B cell (primary cell): ENCODE data around the gene MGAT2. TPM values are rescaled to one million over a fixed set of nuclear protein-coding genes. Genes with fewer than 3 reads are reported as not detected.

Source experiments
- ATAC-seq: fragments of 200-7000 bp; cut with Tn5 transposase; one replicate; pipeline ENCODE4 v1.10.0; 2021; ENCODE audit warnings: low read depth, mild to moderate bottlenecking, moderate number of reproducible peaks, moderate library complexity
- CTCF ChIA-PET: fragments of 350-600 bp; sonication (Branson Sonifier 250); formaldehyde crosslinking; loops from one replicate; lab custom pipeline; 2021; ENCODE audit warnings: antibody characterized with exemption, inconsistent platforms; lab: Charles Lee
- POLR2A ChIA-PET: fragments of 350-600 bp; sonication (Branson Sonifier 250); formaldehyde crosslinking; loops from one replicate; lab custom pipeline; 2021; ENCODE audit warnings: antibody characterized with exemption; lab: Charles Lee
- DNase-seq: peaks from one replicate; pipeline ENCODE4 v3.0.0; 2013
- H2AFZ ChIP-seq: 2 replicates; pipeline ENCODE4 v1.6.1; 2012; ENCODE audit warnings: mild to moderate bottlenecking, low read depth, low read length; ENCODE audit not compliant: insufficient read depth, poor library complexity, severe bottlenecking
- H3K27ac ChIP-seq, 2 donors: 1 replicate in 1 of 2; 2 replicates in 1 of 2; pipeline ENCODE4 v1.5.1; 2012 to 2013; ENCODE audit warnings: low read length in 2 of 2, mild to moderate bottlenecking in 2 of 2, moderate library complexity in 1 of 2
- H3K27me3 ChIP-seq, 4 experiments: fragments of 200-600 bp in 1 of 4; sonication (generic) in 1 of 4; replicated peaks in 1 of 4; 1 replicate in 2 of 4; 2 replicates in 2 of 4; pipeline versions ENCODE4 v1.6.1 to v1.7.0; 2013 to 2016; ENCODE audit warnings: low read length in 3 of 4, mild to moderate bottlenecking in 2 of 4, mixed read lengths in 1 of 4, moderate library complexity in 1 of 4; ENCODE audit not compliant: insufficient read depth in 4 of 4, control insufficient read depth in 3 of 4; ENCODE audit errors: control extremely low read depth in 1 of 4
- H3K36me3 ChIP-seq, 2 experiments: replicated peaks in 1 of 2; 1 replicate in 1 of 2; 2 replicates in 1 of 2; pipeline versions ENCODE4 v1.6.1 to v1.7.1; 2013; ENCODE audit warnings: low read length in 1 of 2; ENCODE audit not compliant: insufficient read depth in 2 of 2, control insufficient read depth in 1 of 2; ENCODE audit errors: control extremely low read depth in 1 of 2, extremely low read depth in 1 of 2
- H3K4me1 ChIP-seq, 2 donors: fragments of 200-600 bp in 1 of 2; sonication (generic) in 1 of 2; 1 replicate in 1 of 2; 2 replicates in 1 of 2; pipeline versions ENCODE4 v1.5.1 to v1.6.1; 2013 to 2017; ENCODE audit warnings: low read length in 2 of 2; ENCODE audit not compliant: control insufficient read depth in 2 of 2, insufficient read depth in 2 of 2
- H3K4me2 ChIP-seq: replicated peaks from 2 replicates; pipeline ENCODE3; 2012; ENCODE audit warnings: mild to moderate bottlenecking, low read depth, low read length; ENCODE audit not compliant: poor library complexity, severe bottlenecking
- H3K4me3 ChIP-seq, 5 experiments: fragments of 200-600 bp in 1 of 5; sonication (generic) in 1 of 5; 1 replicate in 3 of 5; 2 replicates in 2 of 5; pipeline versions ENCODE4 v1.5.1 to v1.7.0; 2011 to 2016; ENCODE audit warnings: low read length in 4 of 5, mild to moderate bottlenecking in 4 of 5, low read depth in 2 of 5, control low read depth in 1 of 5, moderate library complexity in 1 of 5; ENCODE audit not compliant: insufficient read depth in 1 of 5; ENCODE audit errors: control extremely low read depth in 1 of 5, extremely low read depth in 1 of 5
- H3K79me2 ChIP-seq: fragments of 200-600 bp; sonication (generic); one replicate; pipeline ENCODE4 v1.6.0; 2016; ENCODE audit warnings: low read length; ENCODE audit not compliant: control insufficient read depth, insufficient read depth
- H3K9ac ChIP-seq: fragments of 200-600 bp; sonication (generic); 2 replicates; pipeline ENCODE4 v1.6.1; 2017; ENCODE audit warnings: mild to moderate bottlenecking, low read length, moderate library complexity
- H3K9me3 ChIP-seq, 3 donors: one replicate each; pipeline versions ENCODE4 v1.6.1 to v1.7.1; 2013; ENCODE audit warnings: low read length in 2 of 3; ENCODE audit not compliant: control insufficient read depth in 2 of 3, insufficient read depth in 1 of 3; ENCODE audit errors: control extremely low read depth in 1 of 3
- H4K20me1 ChIP-seq: 2 replicates; pipeline ENCODE4 v1.6.0; 2012; ENCODE audit warnings: mild to moderate bottlenecking, low read length; ENCODE audit not compliant: insufficient read depth, control insufficient read depth, poor library complexity, severe bottlenecking
- H3K27ac Mint-ChIP-seq: one replicate; pipeline ENCODE4 v1.8.0; 2021; ENCODE audit warnings: mixed read lengths
- H3K27me3 Mint-ChIP-seq: one replicate; pipeline ENCODE4 v1.8.0; 2021; ENCODE audit warnings: mixed read lengths
- H3K4me1 Mint-ChIP-seq: one replicate; pipeline ENCODE4 v1.8.0; 2021; ENCODE audit warnings: mixed read lengths
- H3K4me3 Mint-ChIP-seq: one replicate; pipeline ENCODE4 v1.8.0; 2021; ENCODE audit warnings: mixed read lengths
- H3K9me3 Mint-ChIP-seq: one replicate; pipeline ENCODE4 v1.8.0; 2022; ENCODE audit warnings: mixed read lengths; ENCODE audit not compliant: insufficient read depth
- EZH2 ChIP-seq: IDR thresholded peaks from 2 replicates; pipeline ENCODE4 v1.6.1; 2012; ENCODE audit warnings: borderline replicate concordance, low read depth, mild to moderate bottlenecking, moderate library complexity, low read length; ENCODE audit not compliant: insufficient read depth, poor library complexity, severe bottlenecking
- WGBS: methylation state at CpG from one replicate; pipeline ENCODE4 v1.1.5; 2013; ENCODE audit warnings: missing lambda C conversion rate; ENCODE audit not compliant: insufficient coverage; 5-methylcytosine and 5-hydroxymethylcytosine counted together
- intact Hi-C: fragments of 100-400 bp; cut with micrococcal nuclease; formaldehyde crosslinking; loops from one replicate; pipeline ENCODE4 v1.10.0; 2022
- polyA plus RNA-seq: library from polyadenylated mRNA; depleted of rRNA; stranded (reverse); fragments of >200 nt; gene quantifications from 2 replicates; pipeline ENCODE4 v1.2.3, GENCODE V29; 2012
- total RNA-seq, 2 donors: library from RNA; stranded (reverse); fragments of 120-200 nt in 1 of 2; gene quantifications; 1 replicate in 1 of 2; 2 replicates in 1 of 2; pipeline versions ENCODE4 v1.2.3 to v1.2.4, GENCODE V29; 2013 to 2022
- TF ChIP-seq, protein P1 (sequence below): fragments of 200-600 bp; IDR thresholded peaks from one replicate; pipeline ENCODE4 v1.8.0; 2022; ENCODE audit warnings: antibody characterized with exemption, mild to moderate bottlenecking

The MGAT2 gene
- total and polyA plus RNA-seq, 2 donors (not counting 1 experiment from before 2014, with no cell fraction given): 12.3 to 39.9 TPM

DNA sequence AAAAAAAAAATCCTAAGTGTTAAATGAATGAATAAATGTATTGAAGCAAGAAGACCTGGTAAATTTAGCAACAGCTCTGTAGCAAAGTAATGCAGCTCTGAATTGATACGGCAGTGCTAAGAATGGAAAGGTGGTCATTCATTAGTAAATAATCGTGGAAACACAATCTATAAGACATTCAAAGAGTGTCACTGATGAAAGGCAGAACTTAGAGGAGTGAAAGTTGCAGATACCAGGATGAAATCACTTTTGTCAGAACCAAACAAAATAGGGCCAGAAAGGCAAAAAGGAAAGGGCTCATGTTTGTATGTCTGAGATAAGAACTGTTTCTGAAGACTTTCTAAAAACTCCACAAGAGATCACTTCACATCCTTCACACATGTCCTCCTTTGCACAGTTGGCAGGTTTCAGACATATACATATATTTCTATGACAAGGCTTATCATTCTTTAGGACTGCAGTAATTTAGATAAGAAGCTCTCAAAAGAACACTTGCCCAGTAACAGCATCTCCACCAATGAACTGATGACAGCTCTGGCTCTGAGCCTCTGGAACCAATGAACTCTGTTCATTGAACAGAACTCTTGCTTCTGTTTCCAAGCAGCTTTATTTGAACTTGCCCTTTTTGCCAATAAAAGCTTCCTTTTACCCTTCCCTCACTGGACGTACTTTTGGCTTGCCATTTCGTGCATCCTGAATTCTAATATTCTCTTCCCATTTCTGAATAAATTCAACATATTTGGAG is 26.1 kb upstream of the MGAT2 start:
- ATAC-seq: no peak
- Histone ChIP-seq H3K4me1 (peaks cover 32 to 40% of the 10 kb centered on the region in 2 donors), H4K20me1 (no peaks in the 10 kb centered on the region), H3K4me3 (no peak overlapping the region), H3K27ac (peak overlapping the region; percentile 64 to 74), H3K36me3 (no peaks in the 10 kb centered on the region), H3K9ac (no peak overlapping the region), H2AFZ (peak overlapping the region; percentile 16), H3K4me2 (peak overlapping the region; percentile 25), H3K9me3 (no peaks in the 10 kb centered on the region), H3K79me2 (peaks cover 14% of the 10 kb centered on the region), H3K27me3 (no peaks in the 10 kb centered on the region)
- H3K4me3 Mint-ChIP-seq: peak overlapping the region; percentile 60
- CTCF ChIA-PET: interaction anchor here (1.2 to 6.8 kb wide), 5 partner anchors 8 to 267 kb away, joined by 4 to 92 read pairs (median 10); partner anchors contain the start of genes MGAT2, RPL36AL and RPS29
- H3K9me3 Mint-ChIP-seq: no peaks in the 10 kb centered on the region
- TF ChIP-seq EZH2: no peak
- TF ChIP-seq, protein P1, sequence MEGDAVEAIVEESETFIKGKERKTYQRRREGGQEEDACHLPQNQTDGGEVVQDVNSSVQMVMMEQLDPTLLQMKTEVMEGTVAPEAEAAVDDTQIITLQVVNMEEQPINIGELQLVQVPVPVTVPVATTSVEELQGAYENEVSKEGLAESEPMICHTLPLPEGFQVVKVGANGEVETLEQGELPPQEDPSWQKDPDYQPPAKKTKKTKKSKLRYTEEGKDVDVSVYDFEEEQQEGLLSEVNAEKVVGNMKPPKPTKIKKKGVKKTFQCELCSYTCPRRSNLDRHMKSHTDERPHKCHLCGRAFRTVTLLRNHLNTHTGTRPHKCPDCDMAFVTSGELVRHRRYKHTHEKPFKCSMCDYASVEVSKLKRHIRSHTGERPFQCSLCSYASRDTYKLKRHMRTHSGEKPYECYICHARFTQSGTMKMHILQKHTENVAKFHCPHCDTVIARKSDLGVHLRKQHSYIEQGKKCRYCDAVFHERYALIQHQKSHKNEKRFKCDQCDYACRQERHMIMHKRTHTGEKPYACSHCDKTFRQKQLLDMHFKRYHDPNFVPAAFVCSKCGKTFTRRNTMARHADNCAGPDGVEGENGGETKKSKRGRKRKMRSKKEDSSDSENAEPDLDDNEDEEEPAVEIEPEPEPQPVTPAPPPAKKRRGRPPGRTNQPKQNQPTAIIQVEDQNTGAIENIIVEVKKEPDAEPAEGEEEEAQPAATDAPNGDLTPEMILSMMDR: no peak
- peaks cover 52% of the 10 kb centered on the region for H3K4me1 Mint-ChIP-seq
- H3K27me3 Mint-ChIP-seq: no peaks in the 10 kb centered on the region
- POLR2A ChIA-PET: interaction anchor here (0.5 to 2.2 kb wide), 5 partner anchors 8 to 40 kb away, joined by 3 to 13 read pairs (median 10); partner anchors contain the start of genes DNAAF2, MGAT2, RPL36AL and RPS29
- no CpG with 5 or more reads among the region's 4 CpGs for WGBS
- peak; percentile 55 for DNase-seq
- intact Hi-C loops: loop anchor here (5.0 kb wide), 2 partner anchors 523 to 638 kb away; partner anchors contain the start of genes SOS2 and VCPKMT
- H3K27ac Mint-ChIP-seq: peak overlapping the region; percentile 90

DNA sequence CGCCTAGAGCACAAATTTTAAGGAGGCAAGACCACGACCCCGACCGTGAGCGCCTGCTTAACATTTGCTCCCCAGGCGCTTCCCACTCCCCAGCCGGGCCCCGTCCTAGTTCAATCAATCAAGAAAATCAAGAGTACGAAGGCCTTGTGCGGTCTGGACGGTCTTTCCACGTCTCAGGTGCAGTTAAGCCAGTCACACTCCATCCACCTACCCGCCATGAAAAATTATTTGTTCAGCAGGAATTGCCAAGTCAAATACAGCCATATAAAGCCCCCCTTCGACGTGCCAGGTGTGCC is 22.5 kb upstream of the MGAT2 start:
- WGBS: under 1% methylated on average over 14 of the region's 15 CpGs
- Histone ChIP-seq H2AFZ (peak overlapping the region; percentile 86), H3K4me2 (peak overlapping the region; percentile 82), H3K79me2 (peaks cover 14% of the 10 kb centered on the region), H3K27me3 (no peaks in the 10 kb centered on the region), H4K20me1 (no peaks in the 10 kb centered on the region), H3K4me3 (peak overlapping the region; percentile 75 to 84 (median 80)), H3K9me3 (no peaks in the 10 kb centered on the region), H3K4me1 (peaks cover 34 to 44% of the 10 kb centered on the region in 2 donors), H3K36me3 (peaks cover 0 to 2% of the 10 kb centered on the region in 2 experiments), H3K27ac (peak overlapping the region; percentile 92 to 97), H3K9ac (peak overlapping the region; percentile 74)
- H3K4me3 Mint-ChIP-seq: peak overlapping the region; percentile 99
- ChIA-PET POLR2A (interaction anchor here (0.9 to 3.7 kb wide), 4 partner anchors 12 to 136 kb away, joined by 3 to 69 read pairs (median 30); partner anchors contain the start of genes DNAAF2, MGAT2, RPL36AL and RPS29), CTCF (interaction anchor here (1.2 to 6.8 kb wide), 6 partner anchors 12 to 171 kb away, joined by 3 to 92 read pairs (median 6); partner anchors contain the start of genes MGAT2, RPL36AL and RPS29)
- H3K4me1 Mint-ChIP-seq: peaks cover 57% of the 10 kb centered on the region
- peak overlapping the region; percentile 98 for H3K27ac Mint-ChIP-seq
- intact Hi-C loops: loop anchor here (1.0 to 5.0 kb wide), 4 partner anchors 22 to 634 kb away; partner anchors contain the start of genes MGAT2, RPL36AL, SOS2 and VCPKMT
- DNase-seq: no peak
- H3K27me3 Mint-ChIP-seq: no peaks in the 10 kb centered on the region
- ATAC-seq: no peak
- no peak for TF ChIP-seq EZH2
- TF ChIP-seq, protein P1: no peak
- no peaks in the 10 kb centered on the region for H3K9me3 Mint-ChIP-seq
